ENCODE results near the gene PDE4B.
"Not testable (repeated sequence)": the region's sequence is repeated elsewhere in the genome, so short reads cannot be mapped to it uniquely, and the experiment has no call there.

The PDE4B gene

DNA sequence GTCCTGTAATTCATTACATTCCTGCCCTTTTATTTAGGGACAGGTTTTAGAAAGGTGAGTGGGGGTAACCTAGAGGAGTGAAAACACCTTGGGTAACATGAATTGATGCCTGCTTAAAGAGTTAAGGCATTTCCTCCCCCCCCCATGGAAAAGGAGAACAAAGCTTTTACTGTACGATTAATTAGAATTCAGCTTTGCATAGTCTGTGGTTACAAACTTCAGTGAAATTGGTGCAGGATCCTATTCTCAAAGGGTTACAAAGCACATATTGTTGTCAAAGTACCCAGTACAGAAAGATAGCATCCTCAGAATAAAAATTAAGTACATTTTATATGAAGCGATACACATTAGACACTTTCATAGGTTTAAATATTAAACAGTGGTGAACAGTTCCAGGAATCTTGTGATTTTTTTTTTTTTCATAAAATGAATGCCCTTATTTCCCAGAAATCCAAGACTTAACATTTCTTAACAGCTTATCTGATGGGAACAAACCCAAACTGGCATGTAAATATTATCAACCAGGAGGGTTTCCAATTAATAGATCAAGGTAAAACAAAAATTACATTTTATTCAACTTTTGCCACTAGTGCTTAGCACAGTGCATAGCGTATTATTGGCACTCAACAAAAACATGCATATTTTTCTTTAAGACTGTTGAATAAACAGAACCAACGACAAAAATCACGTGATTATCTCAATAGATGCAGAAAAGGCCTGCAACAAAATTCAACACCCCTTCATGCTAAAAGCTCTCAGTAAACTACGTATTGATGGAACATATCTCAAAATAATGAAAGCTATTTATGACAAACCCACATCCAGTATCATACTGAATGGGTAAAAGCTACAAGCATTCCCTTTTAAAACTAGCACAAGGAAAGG lies 172.7 kb downstream of the PDE4B start:
- FAIRE-seq (no peak), DNase-seq (ENCODE audit: insufficient read length, low spot score) (no peak)
- TF ChIP-seq POLR2A (IDR thresholded peaks at IDR 0.05; ENCODE audit: low read depth, low read length) (no peak), SPI1 (IDR thresholded peaks at IDR 0.05; ENCODE audit: low read depth, low read length) (no peak), PAX5 (IDR thresholded peaks at IDR 0.05; ENCODE audit: insufficient read depth, low read length, severe bottlenecking) (no peak), POU2F2 (IDR thresholded peaks at IDR 0.05; ENCODE audit: low read depth, low read length) (no peak), TAF1 (IDR thresholded peaks at IDR 0.05; ENCODE audit: low read depth, low read length) (no peak), POLR2AphosphoS5 (IDR thresholded peaks at IDR 0.05; ENCODE audit: low read depth, low read length) (no peak)

DNA sequence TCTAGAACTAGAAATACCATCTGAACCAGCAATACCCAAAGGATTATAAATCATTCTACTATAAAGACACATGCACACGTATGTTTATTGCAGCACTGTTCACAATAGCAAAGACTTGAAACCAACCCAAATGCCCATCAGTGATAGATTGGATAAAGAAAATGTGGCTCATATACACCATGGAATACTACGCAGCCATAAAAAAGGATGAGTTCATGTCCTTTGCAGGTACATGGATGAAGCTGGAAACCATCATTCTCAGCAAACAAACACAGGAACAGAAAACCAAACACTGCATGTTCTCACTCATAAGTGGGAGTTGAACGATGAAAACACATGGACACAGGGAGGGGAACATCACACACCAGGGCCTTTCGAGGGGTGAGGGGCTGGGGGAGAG lies 174.8 kb downstream of the PDE4B start:
- not testable (repeated sequence) for FAIRE-seq; DNase-seq (ENCODE audit: insufficient read length, low spot score)

DNA sequence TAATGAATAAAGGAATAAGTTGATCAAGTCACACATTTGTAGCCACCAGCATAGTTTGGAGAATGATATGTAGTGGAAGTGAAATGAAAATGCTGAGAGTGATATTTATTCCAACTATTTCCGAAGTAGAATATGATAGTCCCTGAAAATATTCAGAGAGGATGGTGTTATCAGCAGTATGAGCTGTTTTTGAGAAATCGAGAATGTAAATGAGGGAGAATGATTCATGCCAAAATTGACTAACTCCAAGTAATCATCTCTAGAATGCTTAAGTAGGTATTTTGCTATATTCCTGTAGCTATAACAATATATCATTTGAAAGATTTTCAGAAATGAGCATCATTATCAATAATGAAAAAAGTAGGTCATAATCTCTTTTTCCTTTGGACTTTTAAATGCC lies 178.9 kb downstream of the PDE4B start:
- FAIRE-seq (no peak), DNase-seq (ENCODE audit: insufficient read length, low spot score) (no peak)
- TF ChIP-seq PAX5 (IDR thresholded peaks at IDR 0.05; ENCODE audit: insufficient read depth, low read length, severe bottlenecking) = no peak
- no peak for TF ChIP-seq POLR2AphosphoS5 (IDR thresholded peaks at IDR 0.05; ENCODE audit: low read depth, low read length)
- no peak for TF ChIP-seq SPI1 (IDR thresholded peaks at IDR 0.05; ENCODE audit: low read depth, low read length)
- no peak for TF ChIP-seq POU2F2 (IDR thresholded peaks at IDR 0.05; ENCODE audit: low read depth, low read length)
- TF ChIP-seq TAF1 (IDR thresholded peaks at IDR 0.05; ENCODE audit: low read depth, low read length) = no peak
- TF ChIP-seq POLR2A (IDR thresholded peaks at IDR 0.05; ENCODE audit: low read depth, low read length) = no peak

DNA sequence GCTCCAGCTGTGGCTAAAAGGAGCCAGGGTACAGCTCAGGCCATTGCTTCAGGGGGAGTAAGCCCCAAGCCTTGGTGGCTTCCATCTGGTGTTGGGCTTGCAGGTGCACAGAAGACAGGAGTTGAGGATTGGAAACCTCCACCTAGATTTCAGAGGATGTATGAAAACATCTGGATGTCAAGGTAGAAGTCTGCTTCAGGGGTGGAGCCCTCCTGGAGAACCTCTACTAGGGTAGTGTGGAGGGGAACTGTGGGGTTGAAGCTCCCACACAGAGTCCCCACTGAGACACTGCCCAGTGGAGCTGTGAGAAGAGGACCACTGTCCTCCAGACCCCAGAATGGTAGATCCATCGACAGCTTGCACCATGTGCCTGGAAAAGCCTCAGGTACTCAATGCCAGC lies 183.0 kb downstream of the PDE4B start:
- no peak for FAIRE-seq
- DNase-seq (ENCODE audit: insufficient read length, low spot score) = no peak
- TF ChIP-seq SPI1 (IDR thresholded peaks at IDR 0.05; ENCODE audit: low read depth, low read length) = no peak
- no peak for TF ChIP-seq POLR2A (IDR thresholded peaks at IDR 0.05; ENCODE audit: low read depth, low read length)
- TF ChIP-seq POU2F2 (IDR thresholded peaks at IDR 0.05; ENCODE audit: low read depth, low read length) = no peak
- TF ChIP-seq TAF1 (IDR thresholded peaks at IDR 0.05; ENCODE audit: low read depth, low read length) = no peak
- TF ChIP-seq PAX5 (IDR thresholded peaks at IDR 0.05; ENCODE audit: insufficient read depth, low read length, severe bottlenecking) = no peak
- TF ChIP-seq POLR2AphosphoS5 (IDR thresholded peaks at IDR 0.05; ENCODE audit: low read depth, low read length) = no peak

DNA sequence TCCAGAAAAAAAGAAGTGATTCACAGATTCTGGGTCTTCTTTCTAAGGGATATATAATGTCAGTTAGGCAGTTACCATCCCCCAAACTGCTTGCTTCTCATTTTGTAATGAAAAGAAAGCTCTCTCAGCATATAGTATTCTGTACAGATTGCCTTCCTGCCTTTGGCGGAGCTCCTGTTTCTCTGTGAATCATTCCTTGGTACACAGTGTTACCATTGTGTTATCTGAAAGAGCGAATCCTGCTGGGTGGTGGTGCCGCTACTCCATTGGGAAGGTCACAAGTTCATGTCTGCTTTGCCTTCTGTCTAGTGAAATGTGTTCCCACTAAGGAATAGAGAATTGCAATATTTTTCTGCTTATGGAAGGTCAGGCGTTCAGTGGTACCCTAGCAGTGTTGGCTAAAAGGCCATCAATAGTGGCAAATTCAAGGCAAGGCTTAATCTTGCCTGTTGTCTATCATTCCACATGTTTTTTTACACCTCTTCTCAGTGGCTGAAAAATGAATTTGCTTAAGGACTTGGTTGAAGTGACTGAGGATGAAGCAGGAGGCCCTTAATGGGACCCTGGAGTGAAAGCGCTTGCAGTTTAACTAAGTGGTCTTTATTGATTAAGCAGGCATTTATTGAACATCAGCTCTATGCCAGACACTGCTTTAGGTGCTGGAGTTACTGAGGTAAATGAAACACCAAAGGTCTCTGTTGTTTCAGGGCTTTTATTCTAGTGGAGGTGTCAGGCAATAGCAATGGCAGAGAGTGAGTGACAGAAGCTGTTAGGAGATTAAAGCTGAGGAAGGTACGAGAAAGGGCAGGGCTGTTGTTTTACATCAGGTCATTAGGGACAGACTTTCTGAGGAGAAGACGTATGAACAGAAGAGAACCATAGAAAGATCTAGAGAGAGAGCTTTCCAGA lies 186.7 kb downstream of the PDE4B start:
- DNase-seq (ENCODE audit: insufficient read length, low spot score) = no peak
- no peak for FAIRE-seq

DNA sequence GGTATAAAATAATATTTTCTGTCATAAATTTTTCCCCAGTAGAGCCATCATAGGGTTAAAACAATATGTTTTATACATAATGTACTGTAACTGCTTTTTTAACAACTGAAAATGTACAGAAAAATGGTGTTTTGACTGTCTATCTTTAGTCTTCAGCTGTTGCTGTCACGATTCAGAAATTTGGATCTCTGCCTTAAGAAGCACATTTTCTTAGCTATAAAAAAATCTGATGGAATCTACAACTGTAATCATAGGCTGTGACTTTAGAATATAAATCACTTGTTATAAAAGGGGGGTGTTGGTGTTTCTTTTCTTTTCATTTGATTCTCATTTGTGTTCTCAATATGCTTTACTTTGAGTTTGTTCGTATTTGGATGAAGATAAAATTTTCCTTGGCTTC lies 187.5 kb downstream of the PDE4B start:
- FAIRE-seq = no peak
- no peak for DNase-seq (ENCODE audit: insufficient read length, low spot score)
- TF ChIP-seq POLR2AphosphoS5 (IDR thresholded peaks at IDR 0.05; ENCODE audit: low read depth, low read length) (no peak), POU2F2 (IDR thresholded peaks at IDR 0.05; ENCODE audit: low read depth, low read length) (no peak), POLR2A (IDR thresholded peaks at IDR 0.05; ENCODE audit: low read depth, low read length) (no peak), SPI1 (IDR thresholded peaks at IDR 0.05; ENCODE audit: low read depth, low read length) (no peak), PAX5 (IDR thresholded peaks at IDR 0.05; ENCODE audit: insufficient read depth, low read length, severe bottlenecking) (no peak), TAF1 (IDR thresholded peaks at IDR 0.05; ENCODE audit: low read depth, low read length) (no peak)

More for the DNA sequence above, 186.7 kb downstream of the PDE4B start:
- TF ChIP-seq SPI1 (IDR thresholded peaks at IDR 0.05; ENCODE audit: low read depth, low read length) (no peak), PAX5 (IDR thresholded peaks at IDR 0.05; ENCODE audit: insufficient read depth, low read length, severe bottlenecking) (no peak), POLR2A (IDR thresholded peaks at IDR 0.05; ENCODE audit: low read depth, low read length) (no peak), TAF1 (IDR thresholded peaks at IDR 0.05; ENCODE audit: low read depth, low read length) (no peak), POLR2AphosphoS5 (IDR thresholded peaks at IDR 0.05; ENCODE audit: low read depth, low read length) (no peak)

DNA sequence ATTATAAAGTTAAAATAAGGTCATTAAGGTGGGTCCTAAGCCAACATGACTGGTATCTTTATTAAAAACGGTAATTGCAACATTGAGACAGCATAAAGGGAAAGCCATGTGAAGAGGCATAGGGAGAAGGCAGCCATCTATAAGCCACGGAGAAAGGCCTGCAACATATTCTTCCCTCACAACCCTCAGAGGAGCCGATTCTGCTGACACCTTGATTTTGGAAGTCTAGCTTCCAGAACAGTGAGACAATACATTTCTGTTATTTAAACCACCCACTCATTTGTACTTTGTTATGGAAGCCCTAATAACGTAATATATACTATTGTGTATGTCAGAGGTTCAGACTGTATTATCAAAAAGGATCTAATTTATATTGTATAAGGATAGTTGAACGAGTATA lies 190.8 kb downstream of the PDE4B start:
- FAIRE-seq (no peak), DNase-seq (ENCODE audit: insufficient read length, low spot score) (no peak)
- TF ChIP-seq SPI1 (IDR thresholded peaks at IDR 0.05; ENCODE audit: low read depth, low read length) (no peak), POLR2A (IDR thresholded peaks at IDR 0.05; ENCODE audit: low read depth, low read length) (no peak), TAF1 (IDR thresholded peaks at IDR 0.05; ENCODE audit: low read depth, low read length) (no peak), POU2F2 (IDR thresholded peaks at IDR 0.05; ENCODE audit: low read depth, low read length) (no peak), PAX5 (IDR thresholded peaks at IDR 0.05; ENCODE audit: insufficient read depth, low read length, severe bottlenecking) (no peak), POLR2AphosphoS5 (IDR thresholded peaks at IDR 0.05; ENCODE audit: low read depth, low read length) (no peak)

DNA sequence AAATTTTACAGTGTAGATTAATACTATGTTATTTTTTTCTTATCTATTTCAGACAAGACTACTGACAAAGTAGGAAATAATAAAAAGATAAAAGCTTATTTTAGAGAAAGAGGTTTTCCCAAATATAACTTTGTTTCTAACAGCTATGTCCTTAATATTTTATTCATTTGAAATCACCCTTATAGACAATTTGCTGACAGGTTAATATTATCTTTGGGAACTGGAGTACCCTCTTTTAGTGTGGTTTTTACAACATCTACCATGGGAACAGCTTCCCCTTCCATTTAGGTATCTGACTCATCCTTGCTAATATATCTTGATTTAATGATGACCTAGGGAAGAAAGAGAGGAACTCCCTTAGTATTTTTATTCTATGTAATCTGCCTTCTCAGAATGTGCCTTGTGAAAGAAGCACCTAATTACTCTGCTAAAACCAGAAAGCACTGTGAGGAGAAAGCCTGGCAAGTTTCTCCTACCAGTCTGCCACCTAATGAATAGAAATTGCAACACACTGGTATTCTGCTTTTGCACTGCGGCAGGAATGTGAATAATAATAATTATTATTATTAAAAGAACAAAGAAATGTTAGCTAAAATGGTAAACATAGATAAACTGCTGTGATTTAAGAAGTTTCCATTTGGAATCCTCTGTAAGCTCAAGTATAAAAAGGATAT lies 192.8 kb downstream of the PDE4B start:
- FAIRE-seq (no peak), DNase-seq (ENCODE audit: insufficient read length, low spot score) (no peak)
- TF ChIP-seq POLR2AphosphoS5 (IDR thresholded peaks at IDR 0.05; ENCODE audit: low read depth, low read length) (no peak), POLR2A (IDR thresholded peaks at IDR 0.05; ENCODE audit: low read depth, low read length) (no peak), SPI1 (IDR thresholded peaks at IDR 0.05; ENCODE audit: low read depth, low read length) (no peak), PAX5 (IDR thresholded peaks at IDR 0.05; ENCODE audit: insufficient read depth, low read length, severe bottlenecking) (no peak), TAF1 (IDR thresholded peaks at IDR 0.05; ENCODE audit: low read depth, low read length) (no peak), POU2F2 (IDR thresholded peaks at IDR 0.05; ENCODE audit: low read depth, low read length) (no peak)

DNA sequence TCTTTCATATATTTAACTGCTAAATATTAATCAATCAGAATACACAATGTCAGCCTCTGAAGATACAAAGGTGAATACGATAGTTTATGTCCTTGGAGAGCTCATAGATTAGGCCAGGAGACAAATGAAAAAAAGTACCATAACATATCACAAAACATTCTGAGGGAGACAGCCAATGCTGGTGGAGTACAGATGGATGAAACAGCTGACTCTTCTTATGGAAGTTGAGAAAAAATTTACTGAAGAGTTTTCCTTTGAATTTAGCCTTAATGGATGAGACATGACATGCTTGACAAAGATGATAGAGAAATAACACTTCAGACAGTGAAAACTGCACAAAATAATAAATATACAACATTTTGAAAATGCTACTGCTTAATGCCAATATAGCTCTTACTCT lies 193.5 kb downstream of the PDE4B start:
- DNase-seq (ENCODE audit: insufficient read length, low spot score) (no peak), FAIRE-seq (no peak)
- TF ChIP-seq TAF1 (IDR thresholded peaks at IDR 0.05; ENCODE audit: low read depth, low read length) (no peak), POU2F2 (IDR thresholded peaks at IDR 0.05; ENCODE audit: low read depth, low read length) (no peak), POLR2AphosphoS5 (IDR thresholded peaks at IDR 0.05; ENCODE audit: low read depth, low read length) (no peak), SPI1 (IDR thresholded peaks at IDR 0.05; ENCODE audit: low read depth, low read length) (no peak), PAX5 (IDR thresholded peaks at IDR 0.05; ENCODE audit: insufficient read depth, low read length, severe bottlenecking) (no peak), POLR2A (IDR thresholded peaks at IDR 0.05; ENCODE audit: low read depth, low read length) (no peak)
